HCT116 (cell line): ENCODE results near the gene PPP1R27.
A peak's percentile ranks its signal among the peaks of the same experiment; 100 is the strongest.

Experiments
- POLR2A ChIP-seq: IDR thresholded peaks from 2 replicates; pipeline ENCODE4 v1.7.0; 2011; ENCODE audit warnings: borderline replicate concordance; ENCODE audit not compliant: insufficient read depth, insufficient read length; ENCODE audit errors: extremely low read depth
- POLR2AphosphoS5 ChIP-seq: IDR thresholded peaks from 2 replicates; pipeline ENCODE4 v1.6.1; 2011; ENCODE audit warnings: mild to moderate bottlenecking, low read depth, low read length, moderate library complexity
- ZNF274 ChIP-seq: fragments of 200-500 bp; sonication (Bioruptor generic); IDR thresholded peaks from 2 replicates; pipeline ENCODE4 v1.6.1; 2014; ENCODE audit warnings: mild to moderate bottlenecking, low read depth, low read length, inconsistent platforms
- TF ChIP-seq, protein P1 (sequence below), 3 experiments: fragments of 200-600 bp in 1 of 3; sonication (generic) in 1 of 3; IDR thresholded peaks in 2 of 3; conservative IDR thresholded peaks in 1 of 3; 2 replicates each; pipeline ENCODE4 v1.5.1; 2012 to 2017; ENCODE audit warnings: low read depth in 2 of 3, low read length in 2 of 3, antibody characterized with exemption in 1 of 3, borderline replicate concordance in 1 of 3, control low read depth in 1 of 3, mild to moderate bottlenecking in 1 of 3, mixed read lengths in 1 of 3, mixed run types in 1 of 3, moderate library complexity in 1 of 3; ENCODE audit not compliant: insufficient read depth in 1 of 3

DNA sequence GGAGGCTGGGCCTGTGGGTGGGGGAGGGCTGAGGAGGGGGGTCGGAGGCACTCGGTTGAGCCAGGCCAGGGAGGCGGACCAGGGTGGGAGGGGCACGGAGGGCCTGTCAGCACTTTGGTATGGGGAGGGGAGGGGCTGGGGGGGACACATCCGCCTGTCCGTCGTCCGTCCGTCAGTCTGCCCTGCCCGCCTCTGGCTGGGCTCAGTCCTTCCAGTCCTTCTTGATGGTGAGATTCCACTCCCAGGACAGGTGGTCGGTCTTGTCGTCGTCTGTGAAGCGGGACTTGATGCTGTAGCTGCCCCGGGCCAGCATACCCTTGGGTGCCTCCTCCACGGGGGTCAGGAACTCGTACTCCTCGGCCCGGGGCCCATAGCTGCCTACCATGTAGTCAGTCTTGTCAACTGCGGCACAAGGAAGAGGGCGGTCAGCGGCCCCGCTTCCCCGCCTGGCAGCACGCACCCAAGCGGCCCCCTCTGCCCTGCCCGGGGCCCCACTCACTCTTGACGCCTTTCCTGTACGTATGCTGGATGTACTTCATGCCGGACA lies 33.9 kb upstream of the PPP1R27 start:
- TF ChIP-seq POLR2A (no peak), ZNF274 (no peak), POLR2AphosphoS5 (peak; percentile 94)
- TF ChIP-seq, protein P1, sequence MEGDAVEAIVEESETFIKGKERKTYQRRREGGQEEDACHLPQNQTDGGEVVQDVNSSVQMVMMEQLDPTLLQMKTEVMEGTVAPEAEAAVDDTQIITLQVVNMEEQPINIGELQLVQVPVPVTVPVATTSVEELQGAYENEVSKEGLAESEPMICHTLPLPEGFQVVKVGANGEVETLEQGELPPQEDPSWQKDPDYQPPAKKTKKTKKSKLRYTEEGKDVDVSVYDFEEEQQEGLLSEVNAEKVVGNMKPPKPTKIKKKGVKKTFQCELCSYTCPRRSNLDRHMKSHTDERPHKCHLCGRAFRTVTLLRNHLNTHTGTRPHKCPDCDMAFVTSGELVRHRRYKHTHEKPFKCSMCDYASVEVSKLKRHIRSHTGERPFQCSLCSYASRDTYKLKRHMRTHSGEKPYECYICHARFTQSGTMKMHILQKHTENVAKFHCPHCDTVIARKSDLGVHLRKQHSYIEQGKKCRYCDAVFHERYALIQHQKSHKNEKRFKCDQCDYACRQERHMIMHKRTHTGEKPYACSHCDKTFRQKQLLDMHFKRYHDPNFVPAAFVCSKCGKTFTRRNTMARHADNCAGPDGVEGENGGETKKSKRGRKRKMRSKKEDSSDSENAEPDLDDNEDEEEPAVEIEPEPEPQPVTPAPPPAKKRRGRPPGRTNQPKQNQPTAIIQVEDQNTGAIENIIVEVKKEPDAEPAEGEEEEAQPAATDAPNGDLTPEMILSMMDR (IDR thresholded peaks at IDR 0.05 in 2 of 3, conservative IDR thresholded peaks at IDR 0.05 in 1 of 3; ENCODE audit: borderline replicate concordance in 1 of 3, insufficient read depth in 1 of 3, low read depth in 2 of 3, low read length in 2 of 3): no peak
